ENCODE data around the gene RBPJ. TPM values are rescaled to one million over a fixed set of nuclear protein-coding genes. Genes with fewer than 3 reads are reported as not detected.

Gene RBPJ
- total RNA-seq, 2 experiments from 2014 or later: 73.3 to 163 TPM

- H3K27ac Mint-ChIP-seq: no peak overlapping the region
- CTCF ChIA-PET: no interaction called here
- DNase-seq: no peak
- H3K4me1 Mint-ChIP-seq: peaks cover 12% of the 10 kb centered on the region
- H3K27me3 Mint-ChIP-seq: peaks cover 7% of the 10 kb centered on the region
- no peak overlapping the region for H3K4me3 Mint-ChIP-seq
- H3K9me3 Mint-ChIP-seq (ENCODE audit: low read depth): no peaks in the 10 kb centered on the region
- ATAC-seq: no peak
- H3K36me3 Mint-ChIP-seq: no peaks in the 10 kb centered on the region
Measured at GRCh38 chr4:26454961-26455360, 134.1 kb downstream of the RBPJ start.

GRCh38 chr4:26455571-26455970 is 134.8 kb downstream of the RBPJ start:
- Mint-ChIP-seq H3K4me1 (peaks cover 12% of the 10 kb centered on the region), H3K27ac (no peak overlapping the region), H3K27me3 (peaks cover 2% of the 10 kb centered on the region), H3K9me3 (ENCODE audit: low read depth) (no peaks in the 10 kb centered on the region), H3K36me3 (no peaks in the 10 kb centered on the region), H3K4me3 (no peak overlapping the region)
- DNase-seq (no peak), ATAC-seq (no peak)
- CTCF ChIA-PET: no interaction called here

GRCh38 chr4:26457412-26457811 is 136.6 kb downstream of the RBPJ start:
- DNase-seq (no peak), ATAC-seq (no peak)
- CTCF ChIA-PET: interaction anchor here (3.1 kb wide), 1 partner anchor 549 kb away, joined by 13 read pairs; no protein-coding TSS in a partner anchor
- Mint-ChIP-seq H3K27ac (no peak overlapping the region), H3K9me3 (ENCODE audit: low read depth) (no peaks in the 10 kb centered on the region), H3K4me3 (no peak overlapping the region), H3K4me1 (peaks cover 12% of the 10 kb centered on the region), H3K36me3 (no peaks in the 10 kb centered on the region), H3K27me3 (peaks cover 2% of the 10 kb centered on the region)

GRCh38 chr4:26458157-26458561 is 137.3 kb downstream of the RBPJ start:
- DNase-seq: no peak
- H3K4me1 Mint-ChIP-seq: peaks cover 12% of the 10 kb centered on the region
- no peak overlapping the region for H3K4me3 Mint-ChIP-seq

GRCh38 chr4:26459054-26459755 is 138.4 kb downstream of the RBPJ start:
- H3K4me3 Mint-ChIP-seq: no peak overlapping the region
- H3K36me3 Mint-ChIP-seq: no peaks in the 10 kb centered on the region
- peaks cover 2% of the 10 kb centered on the region for H3K27me3 Mint-ChIP-seq
- peaks cover 12% of the 10 kb centered on the region for H3K4me1 Mint-ChIP-seq
- DNase-seq (peak; percentile 30), ATAC-seq (peak; percentile 51)
- H3K27ac Mint-ChIP-seq: no peak overlapping the region
- CTCF ChIA-PET: interaction anchor here (1.1 to 3.1 kb wide), 3 partner anchors 20 to 548 kb away, joined by 3 to 13 read pairs (median 5); partner anchors contain the start of gene TBC1D19
- peaks cover 2% of the 10 kb centered on the region for H3K9me3 Mint-ChIP-seq (ENCODE audit: low read depth)

More at GRCh38 chr4:26458157-26458561, 137.3 kb downstream of the RBPJ start:
- CTCF ChIA-PET: interaction anchor here (1.1 to 3.1 kb wide), 3 partner anchors 21 to 549 kb away, joined by 3 to 13 read pairs (median 5); partner anchors contain the start of gene TBC1D19
- no peak for ATAC-seq
- Mint-ChIP-seq H3K36me3 (no peaks in the 10 kb centered on the region), H3K27ac (no peak overlapping the region), H3K9me3 (ENCODE audit: low read depth) (no peaks in the 10 kb centered on the region), H3K27me3 (peaks cover 2% of the 10 kb centered on the region)

- H3K9me3 Mint-ChIP-seq (ENCODE audit: low read depth): peaks cover 2% of the 10 kb centered on the region
- no peak overlapping the region for H3K4me3 Mint-ChIP-seq
- ATAC-seq (no peak), DNase-seq (peak; percentile 33)
- peaks cover 2% of the 10 kb centered on the region for H3K27me3 Mint-ChIP-seq
- H3K36me3 Mint-ChIP-seq: no peaks in the 10 kb centered on the region
- CTCF ChIA-PET: interaction anchor here (1.2 to 3.1 kb wide), 3 partner anchors 23 to 547 kb away, joined by 3 to 13 read pairs (median 6); no protein-coding TSS in a partner anchor
- H3K27ac Mint-ChIP-seq: no peak overlapping the region
- peaks cover 12% of the 10 kb centered on the region for H3K4me1 Mint-ChIP-seq
Measured at GRCh38 chr4:26459756-26460530, 139.1 kb downstream of the RBPJ start.

GRCh38 chr4:26462874-26463273 is 142.1 kb downstream of the RBPJ start:
- CTCF ChIA-PET: interaction anchor here (1.2 to 1.4 kb wide), 2 partner anchors 9 to 541 kb away, joined by 3 to 4 read pairs; no protein-coding TSS in a partner anchor
- no peak for DNase-seq
- Mint-ChIP-seq H3K27me3 (peaks cover 2% of the 10 kb centered on the region), H3K36me3 (no peaks in the 10 kb centered on the region), H3K9me3 (ENCODE audit: low read depth) (peaks cover 2% of the 10 kb centered on the region), H3K4me1 (peaks cover 10% of the 10 kb centered on the region), H3K4me3 (no peak overlapping the region), H3K27ac (no peak overlapping the region)
- ATAC-seq: no peak

- Mint-ChIP-seq H3K4me1 (peaks cover 5% of the 10 kb centered on the region), H3K9me3 (ENCODE audit: low read depth) (peaks cover 2% of the 10 kb centered on the region)
Measured at GRCh38 chr4:26463386-26463785, 142.6 kb downstream of the RBPJ start.

GRCh38 chr4:26464420-26465095 is 143.7 kb downstream of the RBPJ start:
- CTCF ChIA-PET: no interaction called here
- Mint-ChIP-seq H3K9me3 (ENCODE audit: low read depth) (peaks cover 2% of the 10 kb centered on the region), H3K4me3 (no peak overlapping the region), H3K27me3 (peaks cover 2% of the 10 kb centered on the region), H3K36me3 (no peaks in the 10 kb centered on the region), H3K27ac (no peak overlapping the region), H3K4me1 (no peaks in the 10 kb centered on the region)
- DNase-seq: no peak
- ATAC-seq: no peak

More at GRCh38 chr4:26463386-26463785, 142.6 kb downstream of the RBPJ start:
- peaks cover 2% of the 10 kb centered on the region for H3K27me3 Mint-ChIP-seq
- no peaks in the 10 kb centered on the region for H3K36me3 Mint-ChIP-seq
- DNase-seq (no peak), ATAC-seq (no peak)
- CTCF ChIA-PET: interaction anchor here (1.2 kb wide), 1 partner anchor 540 kb away, joined by 3 read pairs; no protein-coding TSS in a partner anchor
- H3K4me3 Mint-ChIP-seq: no peak overlapping the region
- no peak overlapping the region for H3K27ac Mint-ChIP-seq

- Mint-ChIP-seq H3K27me3 (peaks cover 6% of the 10 kb centered on the region), H3K36me3 (no peaks in the 10 kb centered on the region), H3K27ac (no peak overlapping the region), H3K4me3 (no peak overlapping the region), H3K9me3 (ENCODE audit: low read depth) (peaks cover 2% of the 10 kb centered on the region), H3K4me1 (no peaks in the 10 kb centered on the region)
- ATAC-seq (no peak), DNase-seq (peak; percentile 4)
- CTCF ChIA-PET: no interaction called here
Measured at GRCh38 chr4:26466578-26467270, 145.9 kb downstream of the RBPJ start.

- peaks cover 2% of the 10 kb centered on the region for H3K9me3 Mint-ChIP-seq (ENCODE audit: low read depth)
- no peak overlapping the region for H3K4me3 Mint-ChIP-seq
- H3K27ac Mint-ChIP-seq: no peak overlapping the region
- H3K27me3 Mint-ChIP-seq: peaks cover 10% of the 10 kb centered on the region
- no peaks in the 10 kb centered on the region for H3K36me3 Mint-ChIP-seq
- CTCF ChIA-PET: no interaction called here
- ATAC-seq (no peak), DNase-seq (no peak)
- no peaks in the 10 kb centered on the region for H3K4me1 Mint-ChIP-seq
Measured at GRCh38 chr4:26467724-26468123, 146.9 kb downstream of the RBPJ start.

GRCh38 chr4:26468283-26468949 is 147.6 kb downstream of the RBPJ start:
- peaks cover 10% of the 10 kb centered on the region for H3K27me3 Mint-ChIP-seq
- CTCF ChIA-PET: no interaction called here
- DNase-seq (peak; percentile 14), ATAC-seq (no peak)
- H3K4me1 Mint-ChIP-seq: no peaks in the 10 kb centered on the region
- no peak overlapping the region for H3K4me3 Mint-ChIP-seq
- no peak overlapping the region for H3K27ac Mint-ChIP-seq
- no peaks in the 10 kb centered on the region for H3K36me3 Mint-ChIP-seq
- H3K9me3 Mint-ChIP-seq (ENCODE audit: low read depth): no peaks in the 10 kb centered on the region

Data from activated CD8-positive, alpha-beta memory T cell treated with anti-CD3 and anti-CD28 coated beads, Interleukin-2, amount 10 ng/mL, durations not matched to agents 7 days and 5 days (primary cell).